ENCODE measurements around the gene CCR9. TPM values are rescaled to one million over a fixed set of nuclear protein-coding genes. Genes with fewer than 3 reads are reported as not detected.
"Not testable (repeated sequence)": the region's sequence is repeated elsewhere in the genome, so short reads cannot be mapped to it uniquely, and the experiment has no call there.

Gene CCR9
- polyA plus RNA-seq (2014; cell fraction: cytosol; rRNA removed) = not detected in 2 replicates
- not detected in 2 replicates for polyA plus RNA-seq (2014; cell fraction: nucleus; rRNA removed)

GRCh38 chr3:45885979-45886705 lies at the start of gene CCR9:
Gene CCR9, plus strand, starts transcription at chr3:45886543. Its CDS starts 8,391 bp downstream, at chr3:45894934.
- no peak for DNase-seq (ENCODE audit: low spot score)

- DNase-seq (ENCODE audit: low spot score) = no peak
Observed at GRCh38 chr3:45838466-45838865, 47.9 kb upstream of the CCR9 start.

GRCh38 chr3:45841420-45841756 lies 45.0 kb upstream of the CCR9 start:
- no peak for DNase-seq (ENCODE audit: low spot score)

- peak; percentile 93 for DNase-seq (ENCODE audit: low spot score)
Observed at GRCh38 chr3:45841757-45842491, 44.4 kb upstream of the CCR9 start, which contains the start of gene LZTFL1. Gene LZTFL1, minus strand, starts transcription at chr3:45842119. Its CDS starts 128 bp downstream, at chr3:45841991.

- no peak for DNase-seq (ENCODE audit: low spot score)
Observed at GRCh38 chr3:45842851-45843625, 43.3 kb upstream of the CCR9 start.

DNA sequence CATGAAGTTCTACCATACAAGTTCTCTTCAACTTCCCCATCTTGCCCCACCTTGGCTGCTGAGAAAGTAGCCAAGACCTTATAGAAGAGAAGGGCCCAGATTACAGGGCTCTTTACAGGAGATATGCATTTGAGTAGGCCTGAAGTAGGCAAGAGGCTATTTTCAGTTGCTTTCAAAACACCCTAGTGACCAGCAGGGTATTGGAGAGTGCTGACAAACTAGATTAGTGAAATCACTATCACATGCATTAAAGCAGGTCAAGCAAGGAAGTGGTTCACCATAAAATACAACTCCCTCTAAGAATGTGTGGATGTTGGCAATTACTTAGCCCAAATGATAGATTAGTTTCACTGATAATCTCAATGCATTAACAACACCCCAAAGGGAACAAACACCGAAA lies 41.7 kb upstream of the CCR9 start:
- no peak for DNase-seq (ENCODE audit: low spot score)

GRCh38 chr3:45848392-45848791 lies 38.0 kb upstream of the CCR9 start:
- DNase-seq (ENCODE audit: low spot score) = no peak

DNA sequence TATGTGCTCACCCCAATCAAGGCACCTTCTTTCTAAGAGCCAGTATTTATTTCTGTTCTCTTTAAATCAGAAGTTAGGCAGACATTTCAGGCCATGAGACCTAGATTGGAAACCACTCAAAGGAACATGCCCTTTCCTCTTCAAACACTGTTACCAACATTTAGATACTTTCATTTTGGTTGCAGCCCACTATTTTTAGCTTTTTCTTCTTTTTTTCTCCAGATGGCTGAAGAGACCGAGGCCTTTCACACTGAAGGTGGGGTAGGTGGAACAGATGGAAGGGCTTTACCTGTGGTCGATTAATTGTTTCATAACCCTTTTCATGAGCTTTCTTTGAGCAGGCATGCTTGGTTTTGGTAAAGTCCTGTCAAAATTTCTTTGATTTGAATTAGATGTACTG lies 33.5 kb upstream of the CCR9 start:
- no peak for DNase-seq (ENCODE audit: low spot score)

GRCh38 chr3:45856323-45856722 lies 30.0 kb upstream of the CCR9 start:
- not testable (repeated sequence) for DNase-seq (ENCODE audit: low spot score)

DNA sequence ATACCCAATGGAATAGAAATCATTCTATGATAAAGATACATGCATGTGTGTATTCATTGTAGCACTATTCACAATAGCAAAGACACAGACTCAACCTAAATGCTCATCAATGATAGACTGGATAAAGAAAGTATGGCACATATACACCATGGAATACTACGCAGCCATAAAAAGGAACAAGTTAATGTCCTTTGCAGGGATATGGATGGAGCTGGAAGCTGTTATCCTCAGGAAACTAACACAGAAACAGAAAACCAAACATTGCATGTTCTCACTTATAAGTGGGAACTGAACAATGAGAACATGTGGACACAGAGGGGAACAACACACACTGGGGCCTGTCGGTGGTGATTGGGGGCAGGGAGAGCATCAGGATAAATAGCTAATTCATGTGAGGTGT lies 29.3 kb upstream of the CCR9 start:
- DNase-seq (ENCODE audit: low spot score) = not testable (repeated sequence)

DNA sequence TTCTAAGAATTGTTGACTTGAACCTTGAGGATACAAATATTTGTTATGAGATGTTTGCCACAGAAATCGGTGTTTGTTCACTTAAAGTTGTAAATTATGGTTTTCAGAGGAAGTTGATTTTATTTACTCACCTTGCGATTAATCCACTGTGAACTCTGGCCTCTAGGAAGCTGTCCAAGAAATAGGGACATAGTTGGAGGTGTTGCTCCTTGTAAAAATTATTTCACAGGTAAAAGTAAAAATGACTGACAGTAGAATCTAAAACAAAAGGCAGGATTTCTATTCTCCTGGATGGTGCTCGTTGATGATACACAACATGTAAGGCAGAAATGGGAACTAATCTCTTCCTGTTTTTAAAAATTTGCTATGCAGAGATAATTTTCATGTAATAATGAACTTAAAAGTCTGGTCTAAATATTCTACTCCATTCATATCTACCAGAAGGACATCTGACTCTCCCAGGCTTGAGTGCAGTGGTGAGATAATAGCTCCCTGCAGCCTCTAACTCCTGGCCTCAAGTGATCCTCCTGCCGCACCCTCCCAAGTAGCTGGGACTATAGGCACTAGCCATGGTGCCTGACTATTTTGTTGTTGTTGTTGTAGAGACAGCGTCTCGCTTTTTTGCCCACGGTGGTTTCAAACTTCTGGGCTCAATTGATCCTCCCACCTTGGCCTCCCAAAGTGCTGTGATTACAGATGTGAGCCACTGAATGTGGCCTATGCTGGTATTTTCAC lies 27.4 kb upstream of the CCR9 start:
- DNase-seq (ENCODE audit: low spot score) = no peak

- no peak for DNase-seq (ENCODE audit: low spot score)
Observed at GRCh38 chr3:45860481-45860880, 25.9 kb upstream of the CCR9 start.

GRCh38 chr3:45861043-45861719 lies 25.2 kb upstream of the CCR9 start:
- DNase-seq (ENCODE audit: low spot score) = no peak

GRCh38 chr3:45864760-45865519 lies 21.4 kb upstream of the CCR9 start:
- DNase-seq (ENCODE audit: low spot score) = no peak

- DNase-seq (ENCODE audit: low spot score) = no peak
Observed at GRCh38 chr3:45865563-45865962, 20.8 kb upstream of the CCR9 start.

GRCh38 chr3:45868213-45868612 lies 18.1 kb upstream of the CCR9 start:
- DNase-seq (ENCODE audit: low spot score) = no peak

- DNase-seq (ENCODE audit: low spot score) = no peak
Observed at GRCh38 chr3:45868650-45869049, 17.7 kb upstream of the CCR9 start.

DNA sequence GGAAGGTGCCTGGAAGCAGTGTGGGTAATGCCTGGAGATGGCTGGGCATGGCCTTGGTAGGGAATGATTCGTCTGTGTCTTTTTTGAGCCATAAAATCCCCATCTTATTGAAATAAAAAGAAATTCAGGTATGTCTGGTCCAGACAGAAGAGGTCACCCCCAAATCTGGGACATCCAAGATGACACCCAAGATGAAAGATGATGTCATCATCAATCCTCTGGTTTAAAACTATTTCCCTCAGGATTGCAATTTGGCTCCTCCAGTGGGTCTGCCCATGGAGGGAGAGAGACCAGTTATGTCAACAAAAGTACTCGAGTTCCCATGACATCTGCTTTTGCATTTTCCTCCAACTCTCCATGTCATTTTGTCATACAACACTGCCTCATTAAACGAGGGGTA lies 16.7 kb upstream of the CCR9 start:
- DNase-seq (ENCODE audit: low spot score) = no peak

DNA sequence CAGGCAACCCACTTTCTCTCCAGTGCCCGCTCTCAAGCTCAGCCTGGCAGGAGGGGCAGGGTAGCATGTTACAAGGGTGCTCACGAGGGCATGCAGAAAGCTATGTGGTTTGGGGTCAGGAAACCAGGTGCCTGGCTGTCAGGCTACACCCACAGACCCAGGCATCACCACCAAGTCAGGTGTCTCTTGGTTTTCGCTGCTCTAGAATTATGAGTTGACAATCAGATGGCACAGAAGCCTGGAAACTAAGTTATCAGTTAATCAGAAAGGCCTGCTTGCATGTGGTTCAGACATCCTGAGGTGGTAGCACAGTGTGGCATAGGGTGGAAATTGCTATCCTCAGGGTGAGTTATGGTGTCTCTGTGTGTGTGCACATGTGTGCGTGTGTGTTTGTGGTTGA lies 16.2 kb upstream of the CCR9 start:
- no peak for DNase-seq (ENCODE audit: low spot score)

DNA sequence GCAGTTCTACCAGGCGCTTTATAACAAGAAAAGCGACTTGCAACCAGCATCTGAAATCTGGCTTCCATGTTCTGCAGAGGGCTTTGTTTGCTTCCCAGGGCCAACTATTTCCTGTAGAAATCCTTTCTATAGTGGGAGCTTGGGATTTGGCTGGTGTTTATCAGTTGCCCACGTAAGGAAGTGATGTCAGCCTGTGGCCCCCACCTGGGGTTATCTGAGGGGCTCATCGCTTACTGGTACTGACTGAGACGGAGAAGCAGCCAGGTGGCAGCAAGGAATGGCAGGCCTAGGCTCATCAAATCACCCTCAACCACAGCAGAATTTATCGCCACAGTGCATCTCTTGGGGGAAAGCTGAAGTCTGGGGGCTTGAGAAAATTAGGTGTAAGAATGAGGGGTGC lies 14.6 kb upstream of the CCR9 start:
- DNase-seq (ENCODE audit: low spot score) = no peak

Data from SK-N-DZ (cell line).